ENCODE measurements around the gene PRIMA1. TPM values are rescaled to one million over a fixed set of nuclear protein-coding genes. Genes with fewer than 3 reads are reported as not detected.

Gene PRIMA1
- total RNA-seq, 4 donors from 2014 or later: 21.1 to 46.8 (median 35.3) TPM

DNA sequence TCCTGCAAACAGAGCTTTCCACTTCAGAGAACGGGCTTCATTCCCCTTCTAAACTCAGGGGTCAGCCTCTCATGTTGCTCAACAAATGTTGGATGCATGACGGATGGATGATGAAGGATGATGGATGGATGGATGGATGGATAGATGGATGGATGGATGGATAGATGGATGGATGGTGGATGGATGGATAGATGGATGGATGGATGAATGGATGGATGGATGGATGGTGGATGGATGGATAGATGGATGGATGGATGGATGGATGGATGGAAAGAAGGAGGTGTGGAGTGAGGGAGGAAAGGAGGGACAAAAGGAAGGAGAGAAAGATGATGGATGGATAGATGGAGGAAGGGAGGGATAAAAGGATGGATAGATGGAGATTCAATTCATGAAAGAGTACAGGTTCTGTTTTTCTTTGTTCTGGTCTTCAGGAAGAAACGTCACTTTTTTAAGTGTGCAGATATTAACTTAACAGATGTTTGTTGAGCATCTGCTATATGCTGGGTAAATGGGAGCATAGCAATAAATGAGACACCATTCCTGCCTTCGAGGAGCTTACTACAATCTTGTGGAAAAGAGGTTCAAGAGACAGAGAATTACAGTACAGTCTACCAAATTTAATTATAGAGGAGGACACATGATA lies 41.7 kb upstream of the PRIMA1 start:
- WGBS, 2 donors: 75 to 87% methylated on average over 4 of the region's 4 CpGs
- H3K9me3 ChIP-seq: no peaks in the 10 kb centered on the region
- no peak overlapping the region for H3K27ac ChIP-seq
- DNase-seq (ENCODE audit: low spot score in 2 of 2): no peak
- peaks cover 0 to 4% of the 10 kb centered on the region in 2 donors for H3K27me3 ChIP-seq
- H3K4me3 ChIP-seq: no peak overlapping the region
- H3K4me1 ChIP-seq: no peaks in the 10 kb centered on the region
- no peaks in the 10 kb centered on the region for H3K36me3 ChIP-seq
- TF ChIP-seq POLR2A (IDR thresholded peaks at IDR 0.05) (no peak), EP300 (IDR thresholded peaks at IDR 0.05) (no peak)
- TF ChIP-seq, protein P1, sequence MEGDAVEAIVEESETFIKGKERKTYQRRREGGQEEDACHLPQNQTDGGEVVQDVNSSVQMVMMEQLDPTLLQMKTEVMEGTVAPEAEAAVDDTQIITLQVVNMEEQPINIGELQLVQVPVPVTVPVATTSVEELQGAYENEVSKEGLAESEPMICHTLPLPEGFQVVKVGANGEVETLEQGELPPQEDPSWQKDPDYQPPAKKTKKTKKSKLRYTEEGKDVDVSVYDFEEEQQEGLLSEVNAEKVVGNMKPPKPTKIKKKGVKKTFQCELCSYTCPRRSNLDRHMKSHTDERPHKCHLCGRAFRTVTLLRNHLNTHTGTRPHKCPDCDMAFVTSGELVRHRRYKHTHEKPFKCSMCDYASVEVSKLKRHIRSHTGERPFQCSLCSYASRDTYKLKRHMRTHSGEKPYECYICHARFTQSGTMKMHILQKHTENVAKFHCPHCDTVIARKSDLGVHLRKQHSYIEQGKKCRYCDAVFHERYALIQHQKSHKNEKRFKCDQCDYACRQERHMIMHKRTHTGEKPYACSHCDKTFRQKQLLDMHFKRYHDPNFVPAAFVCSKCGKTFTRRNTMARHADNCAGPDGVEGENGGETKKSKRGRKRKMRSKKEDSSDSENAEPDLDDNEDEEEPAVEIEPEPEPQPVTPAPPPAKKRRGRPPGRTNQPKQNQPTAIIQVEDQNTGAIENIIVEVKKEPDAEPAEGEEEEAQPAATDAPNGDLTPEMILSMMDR (IDR thresholded peaks at IDR 0.05): no peak

DNA sequence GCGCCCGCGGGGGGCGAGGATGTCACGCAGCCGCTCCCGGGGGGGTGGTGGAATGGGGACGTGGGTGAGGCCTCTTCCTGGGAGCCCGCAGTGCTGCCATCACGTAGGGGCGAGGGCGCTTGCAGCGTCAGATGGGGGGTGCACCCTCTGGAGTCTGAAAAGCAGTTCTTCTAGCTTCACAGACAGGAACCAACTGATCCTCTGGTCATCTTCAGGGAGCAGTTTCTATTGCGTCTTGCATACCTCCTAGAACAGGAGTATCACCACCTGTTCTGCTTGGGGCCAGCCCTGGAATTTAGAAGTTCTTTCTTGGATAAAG lies 36.9 kb upstream of the PRIMA1 start:
- WGBS, 2 donors: 42 to 63% methylated on average over 4 to 14 of the region's 14 CpGs
- no peak for TF ChIP-seq EP300 (IDR thresholded peaks at IDR 0.05)
- TF ChIP-seq POLR2A (IDR thresholded peaks at IDR 0.05): no peak
- TF ChIP-seq, protein P1 (IDR thresholded peaks at IDR 0.05): no peak

DNA sequence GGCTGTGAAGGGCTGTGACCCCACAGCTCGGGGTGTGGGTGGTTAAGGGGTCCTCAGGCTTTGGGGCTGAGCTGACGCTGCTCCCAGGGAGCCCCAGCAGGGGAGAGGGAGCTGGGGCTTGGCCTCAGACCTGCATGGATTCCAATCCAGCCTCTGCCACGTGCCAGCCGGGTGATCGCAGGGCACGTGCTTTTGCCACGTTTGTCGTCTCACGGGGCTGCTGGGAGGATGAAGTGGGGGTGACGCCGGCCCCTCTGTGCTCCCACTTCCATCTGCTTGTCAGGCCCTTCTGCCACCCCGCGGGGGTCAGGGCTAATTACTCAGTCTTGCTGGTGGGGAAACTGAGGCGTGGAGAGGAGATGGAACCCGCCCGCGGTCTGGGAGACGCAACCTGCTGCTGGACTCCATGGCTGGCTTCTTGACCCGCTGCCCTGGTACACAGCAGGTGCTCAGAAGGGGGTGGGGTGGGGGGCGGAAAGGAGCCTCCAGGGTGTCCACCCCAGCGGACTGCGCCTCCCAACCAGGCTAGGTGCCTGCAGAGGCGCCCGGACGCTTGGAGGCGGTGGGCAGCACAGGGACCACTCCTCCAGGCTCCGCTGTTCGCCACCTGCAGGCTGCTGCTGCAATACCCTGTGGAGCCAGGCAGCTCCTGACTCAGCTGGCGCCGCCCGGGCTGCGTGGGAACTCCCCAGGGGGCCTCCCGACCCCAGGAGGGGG lies 36.4 kb upstream of the PRIMA1 start:
- Histone ChIP-seq H3K9me3 (no peaks in the 10 kb centered on the region), H3K27ac (no peak overlapping the region), H3K36me3 (no peaks in the 10 kb centered on the region), H3K27me3 (peaks cover 0 to 15% of the 10 kb centered on the region in 2 donors), H3K4me3 (no peak overlapping the region), H3K4me1 (no peaks in the 10 kb centered on the region)
- no peak for DNase-seq (ENCODE audit: low spot score in 2 of 2)
- TF ChIP-seq EP300 (IDR thresholded peaks at IDR 0.05) (no peak), POLR2A (IDR thresholded peaks at IDR 0.05) (no peak)
- TF ChIP-seq, protein P1 (IDR thresholded peaks at IDR 0.05): no peak
- WGBS, 2 donors: 67 to 85% methylated on average over 20 to 30 of the region's 33 CpGs

More for the DNA sequence above, 36.9 kb upstream of the PRIMA1 start:
- Histone ChIP-seq H3K4me3 (no peak overlapping the region), H3K36me3 (no peaks in the 10 kb centered on the region), H3K27ac (no peak overlapping the region), H3K4me1 (no peaks in the 10 kb centered on the region), H3K9me3 (no peaks in the 10 kb centered on the region), H3K27me3 (peaks cover 0 to 15% of the 10 kb centered on the region in 2 donors)
- no peak for DNase-seq (ENCODE audit: low spot score in 2 of 2)

DNA sequence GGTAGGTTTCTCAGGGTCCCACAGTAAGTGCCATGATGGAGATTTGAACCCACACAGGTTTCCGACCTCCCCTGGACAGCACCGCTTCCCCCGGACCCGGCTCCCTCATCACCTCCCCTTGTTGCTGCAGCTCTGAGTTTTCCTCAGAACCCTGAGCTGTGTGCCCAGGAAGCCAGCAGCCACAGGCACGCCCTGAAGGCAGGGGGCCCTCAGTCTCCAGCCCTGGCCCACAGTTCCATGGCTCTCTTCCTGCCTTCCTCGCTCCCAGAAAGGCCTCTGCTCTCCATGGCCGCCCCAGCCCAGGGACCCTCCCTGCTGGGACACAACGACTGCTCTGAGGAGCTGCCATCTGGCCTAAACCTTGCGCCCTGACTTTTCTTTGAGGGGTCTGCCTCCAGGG lies 35.8 kb upstream of the PRIMA1 start:
- H3K27me3 ChIP-seq: peaks cover 0 to 15% of the 10 kb centered on the region in 2 donors
- TF ChIP-seq, protein P1 (IDR thresholded peaks at IDR 0.05): no peak
- TF ChIP-seq EP300 (IDR thresholded peaks at IDR 0.05) (no peak), POLR2A (IDR thresholded peaks at IDR 0.05) (no peak)
- H3K36me3 ChIP-seq: no peaks in the 10 kb centered on the region
- no peaks in the 10 kb centered on the region for H3K9me3 ChIP-seq
- no peak for DNase-seq (ENCODE audit: low spot score in 2 of 2)
- H3K4me1 ChIP-seq: no peaks in the 10 kb centered on the region
- no peak overlapping the region for H3K4me3 ChIP-seq
- H3K27ac ChIP-seq: no peak overlapping the region
- WGBS, 2 donors: 63 to 78% methylated on average over 5 to 9 of the region's 9 CpGs

DNA sequence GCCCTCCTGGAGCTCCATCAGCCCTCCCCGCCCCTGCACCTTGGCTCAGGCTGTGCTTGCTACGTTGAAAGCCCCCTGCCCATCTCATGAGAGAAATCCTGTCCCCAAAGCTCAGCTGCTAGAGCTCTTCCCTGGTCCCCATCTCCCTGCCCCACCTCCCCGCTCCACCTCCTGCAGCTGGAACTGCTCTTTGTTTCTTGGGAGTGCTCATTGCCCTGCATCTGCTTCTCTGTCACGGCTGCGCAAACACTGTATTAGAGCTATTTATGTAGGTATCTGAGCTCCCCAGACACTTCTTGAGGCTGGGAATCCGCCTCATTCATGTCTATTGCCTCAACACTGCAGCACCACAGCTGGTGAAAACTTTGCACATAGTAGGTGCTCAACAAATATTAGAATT lies 32.8 kb upstream of the PRIMA1 start:
- DNase-seq (ENCODE audit: low spot score in 2 of 2): no peak
- H3K4me3 ChIP-seq: no peak overlapping the region
- H3K4me1 ChIP-seq: no peaks in the 10 kb centered on the region
- H3K9me3 ChIP-seq: peaks cover 0 to under 1% (median 0%) of the 10 kb centered on the region in 4 donors
- WGBS, 2 donors: 72 to 73% methylated on average over 6 of the region's 6 CpGs
- peaks cover 0 to 15% of the 10 kb centered on the region in 2 donors for H3K27me3 ChIP-seq
- no peak overlapping the region for H3K27ac ChIP-seq
- no peak for TF ChIP-seq POLR2A (IDR thresholded peaks at IDR 0.05)
- TF ChIP-seq, protein P1 (IDR thresholded peaks at IDR 0.05): no peak
- TF ChIP-seq EP300 (IDR thresholded peaks at IDR 0.05): no peak
- no peaks in the 10 kb centered on the region for H3K36me3 ChIP-seq

All from tibial nerve (tissue), 4 donors.